Osteocyte (in vitro differentiated cells): ENCODE results near the gene TBX21. TPM values are rescaled to one million over a fixed set of nuclear protein-coding genes. Genes with fewer than 3 reads are reported as not detected.

Experiments used
- DNase-seq: peaks from one replicate; pipeline ENCODE4 v3.0.0; 2021; ENCODE audit warnings: mixed read lengths; ENCODE audit not compliant: unreplicated experiment; ENCODE audit errors: extremely low spot score
- H3K27ac Mint-ChIP-seq: one replicate; pipeline ENCODE4 v1.8.0; 2021; ENCODE audit warnings: mild to moderate bottlenecking, mixed read lengths; ENCODE audit not compliant: unreplicated experiment
- H3K27me3 Mint-ChIP-seq: one replicate; pipeline ENCODE4 v1.8.0; 2021; ENCODE audit warnings: mixed read lengths; ENCODE audit not compliant: unreplicated experiment
- H3K36me3 Mint-ChIP-seq: one replicate; pipeline ENCODE4 v1.8.0; 2021; ENCODE audit warnings: mixed read lengths; ENCODE audit not compliant: unreplicated experiment
- H3K4me1 Mint-ChIP-seq: one replicate; pipeline ENCODE4 v1.8.0; 2021; ENCODE audit warnings: mixed read lengths; ENCODE audit not compliant: unreplicated experiment
- H3K4me3 Mint-ChIP-seq: one replicate; pipeline ENCODE4 v1.8.0; 2021; ENCODE audit warnings: mild to moderate bottlenecking, moderate library complexity, mixed read lengths; ENCODE audit not compliant: unreplicated experiment
- H3K9me3 Mint-ChIP-seq: one replicate; pipeline ENCODE4 v1.8.0; 2021; ENCODE audit warnings: mixed read lengths; ENCODE audit not compliant: unreplicated experiment
- total RNA-seq: library from RNA; stranded (reverse); gene quantifications from 2 replicates; pipeline ENCODE4 v1.2.1, GENCODE V29; 2021
- TF ChIP-seq, protein P1 (sequence below): fragments of 200-600 bp; sonication (generic); IDR thresholded peaks from 2 replicates; pipeline ENCODE4 v1.5.0; 2021; ENCODE audit warnings: antibody characterized with exemption, mild to moderate bottlenecking, moderate library complexity

The TBX21 gene
- total RNA-seq, 1 donor from 2014 or later: not detected

DNA sequence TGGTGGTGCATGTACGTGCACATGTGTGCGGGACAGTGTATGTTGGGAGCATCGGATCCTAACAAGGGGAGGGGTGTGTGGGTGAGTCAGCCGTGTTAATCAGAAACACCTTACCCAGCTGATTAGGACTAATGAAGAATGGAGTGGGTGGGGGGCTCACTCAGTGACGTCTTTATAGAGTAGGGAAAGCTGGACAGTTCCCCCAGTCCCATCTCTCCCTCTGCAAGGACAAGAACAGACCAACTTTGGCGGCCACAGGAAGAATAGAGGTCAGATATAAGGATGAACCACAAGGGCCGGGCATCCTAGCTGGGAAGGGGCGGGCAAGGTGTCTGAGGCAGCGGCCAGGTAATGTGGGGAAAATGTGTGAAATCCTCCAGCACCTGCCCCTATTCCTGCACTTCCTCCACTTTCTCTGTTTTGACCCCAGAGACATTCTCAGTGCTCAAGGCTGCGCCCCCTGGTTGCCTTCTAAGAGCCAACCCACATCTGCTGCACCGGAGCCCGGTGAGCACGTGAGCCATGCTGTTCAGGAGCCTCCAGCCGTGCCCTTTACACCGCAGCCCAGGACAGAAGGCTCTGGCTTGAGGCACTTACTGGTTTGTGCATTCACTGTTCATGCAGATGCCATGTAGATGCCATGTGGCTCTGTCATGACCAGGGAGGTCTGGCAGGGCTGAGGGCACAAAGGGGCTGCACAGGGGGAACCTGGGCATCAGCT, 18.9 kb upstream of the TBX21 start:
- Mint-ChIP-seq H3K27me3 (peaks cover 46% of the 10 kb centered on the region), H3K9me3 (no peaks in the 10 kb centered on the region), H3K4me3 (no peak overlapping the region), H3K27ac (no peak overlapping the region), H3K4me1 (peaks cover 9% of the 10 kb centered on the region), H3K36me3 (peaks cover 16% of the 10 kb centered on the region)
- DNase-seq: no peak
- TF ChIP-seq, protein P1, sequence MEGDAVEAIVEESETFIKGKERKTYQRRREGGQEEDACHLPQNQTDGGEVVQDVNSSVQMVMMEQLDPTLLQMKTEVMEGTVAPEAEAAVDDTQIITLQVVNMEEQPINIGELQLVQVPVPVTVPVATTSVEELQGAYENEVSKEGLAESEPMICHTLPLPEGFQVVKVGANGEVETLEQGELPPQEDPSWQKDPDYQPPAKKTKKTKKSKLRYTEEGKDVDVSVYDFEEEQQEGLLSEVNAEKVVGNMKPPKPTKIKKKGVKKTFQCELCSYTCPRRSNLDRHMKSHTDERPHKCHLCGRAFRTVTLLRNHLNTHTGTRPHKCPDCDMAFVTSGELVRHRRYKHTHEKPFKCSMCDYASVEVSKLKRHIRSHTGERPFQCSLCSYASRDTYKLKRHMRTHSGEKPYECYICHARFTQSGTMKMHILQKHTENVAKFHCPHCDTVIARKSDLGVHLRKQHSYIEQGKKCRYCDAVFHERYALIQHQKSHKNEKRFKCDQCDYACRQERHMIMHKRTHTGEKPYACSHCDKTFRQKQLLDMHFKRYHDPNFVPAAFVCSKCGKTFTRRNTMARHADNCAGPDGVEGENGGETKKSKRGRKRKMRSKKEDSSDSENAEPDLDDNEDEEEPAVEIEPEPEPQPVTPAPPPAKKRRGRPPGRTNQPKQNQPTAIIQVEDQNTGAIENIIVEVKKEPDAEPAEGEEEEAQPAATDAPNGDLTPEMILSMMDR: no peak

DNA sequence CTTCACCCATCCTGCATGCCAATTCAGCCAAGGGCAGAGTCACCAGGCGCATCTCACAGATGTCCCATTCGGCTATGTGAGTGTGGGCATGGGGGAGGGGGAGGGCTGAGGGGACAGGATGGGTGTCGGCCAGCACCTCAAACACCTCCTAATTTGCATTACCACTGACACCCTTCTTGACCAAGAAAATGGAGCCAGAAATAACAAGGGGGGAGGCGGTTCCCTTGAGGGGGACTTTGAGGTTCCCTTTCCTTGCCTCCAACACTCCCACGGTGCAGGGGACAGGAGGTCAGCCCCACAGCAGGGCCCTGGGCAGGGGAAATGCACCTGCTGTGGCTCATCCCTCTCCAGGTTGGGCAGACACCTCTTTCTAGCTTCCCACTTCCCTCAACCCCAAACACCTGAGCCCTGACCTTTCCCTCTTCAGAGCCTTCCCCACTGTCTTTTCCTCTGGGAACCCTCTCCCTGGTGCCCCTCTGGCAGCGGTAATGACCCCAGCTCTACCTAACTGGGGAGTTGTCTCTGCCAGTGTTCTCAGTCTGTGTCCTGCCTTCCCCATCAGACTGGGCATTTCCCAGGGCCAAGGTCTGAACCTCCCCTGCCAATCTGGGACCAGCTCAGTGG, 18.2 kb upstream of the TBX21 start:
- Mint-ChIP-seq H3K36me3 (peaks cover 10% of the 10 kb centered on the region), H3K27me3 (peaks cover 49% of the 10 kb centered on the region), H3K4me1 (peaks cover 15% of the 10 kb centered on the region), H3K9me3 (no peaks in the 10 kb centered on the region), H3K4me3 (no peak overlapping the region), H3K27ac (no peak overlapping the region)
- TF ChIP-seq, protein P1: no peak
- DNase-seq: no peak

DNA sequence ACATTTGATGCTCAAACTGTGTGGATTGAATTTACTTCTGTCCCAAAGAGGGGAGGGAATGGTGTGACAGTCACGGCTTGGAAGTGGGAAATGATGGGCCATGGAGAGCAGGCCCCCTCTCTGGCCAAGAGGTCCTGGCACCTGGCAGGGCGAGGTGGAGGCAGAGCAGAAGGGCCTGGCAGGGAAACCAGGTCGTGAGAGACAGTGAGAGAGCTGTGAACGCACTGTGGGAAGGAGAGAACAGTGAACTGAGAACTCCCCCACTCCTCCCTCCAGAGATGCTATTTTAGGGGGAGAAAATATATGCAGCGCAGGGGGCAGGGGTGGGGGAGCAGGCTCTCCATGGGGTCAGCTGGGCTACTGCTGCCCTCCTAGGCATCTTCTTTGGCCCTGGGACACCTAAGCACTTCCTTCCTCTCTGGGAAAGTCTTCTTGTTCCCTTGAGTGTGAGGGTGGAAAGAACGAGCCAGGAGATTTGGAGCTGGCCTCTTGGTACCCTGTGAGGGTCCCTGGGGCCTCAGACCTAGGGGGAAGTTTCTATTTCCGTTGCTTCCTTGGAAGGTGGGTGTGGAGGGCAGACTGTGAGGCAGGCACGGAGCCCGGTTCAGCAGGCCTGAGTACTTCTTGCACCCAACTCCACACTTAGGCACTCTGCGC, 17.2 kb upstream of the TBX21 start:
- peaks cover 24% of the 10 kb centered on the region for H3K4me1 Mint-ChIP-seq
- no peak overlapping the region for H3K4me3 Mint-ChIP-seq
- TF ChIP-seq, protein P1: no peak
- H3K27me3 Mint-ChIP-seq: peaks cover 49% of the 10 kb centered on the region
- H3K27ac Mint-ChIP-seq: no peak overlapping the region
- DNase-seq: no peak
- peaks cover 5% of the 10 kb centered on the region for H3K36me3 Mint-ChIP-seq
- no peaks in the 10 kb centered on the region for H3K9me3 Mint-ChIP-seq

DNA sequence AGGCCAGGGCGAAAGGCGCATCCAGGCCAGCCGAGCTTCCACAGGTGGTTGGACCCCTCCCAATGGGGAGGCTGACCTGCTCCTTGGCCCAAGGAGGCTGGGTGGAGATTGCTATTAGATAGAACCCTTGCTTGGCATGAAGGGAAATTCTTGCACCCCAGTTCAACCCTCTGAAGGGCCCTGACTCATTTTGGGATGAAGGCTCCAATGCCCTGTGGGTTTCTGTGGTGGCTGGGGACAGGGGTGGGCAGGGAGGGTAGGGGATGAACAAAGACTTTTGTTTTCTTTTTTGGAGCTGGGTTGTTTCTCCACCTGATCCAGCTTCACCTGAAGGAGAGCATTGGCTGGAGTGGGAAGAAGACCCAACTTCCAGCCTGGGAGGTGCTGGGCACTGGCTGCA, 16.7 kb upstream of the TBX21 start:
- H3K4me1 Mint-ChIP-seq: peaks cover 29% of the 10 kb centered on the region
- TF ChIP-seq, protein P1: no peak
- H3K27me3 Mint-ChIP-seq: peaks cover 49% of the 10 kb centered on the region

DNA sequence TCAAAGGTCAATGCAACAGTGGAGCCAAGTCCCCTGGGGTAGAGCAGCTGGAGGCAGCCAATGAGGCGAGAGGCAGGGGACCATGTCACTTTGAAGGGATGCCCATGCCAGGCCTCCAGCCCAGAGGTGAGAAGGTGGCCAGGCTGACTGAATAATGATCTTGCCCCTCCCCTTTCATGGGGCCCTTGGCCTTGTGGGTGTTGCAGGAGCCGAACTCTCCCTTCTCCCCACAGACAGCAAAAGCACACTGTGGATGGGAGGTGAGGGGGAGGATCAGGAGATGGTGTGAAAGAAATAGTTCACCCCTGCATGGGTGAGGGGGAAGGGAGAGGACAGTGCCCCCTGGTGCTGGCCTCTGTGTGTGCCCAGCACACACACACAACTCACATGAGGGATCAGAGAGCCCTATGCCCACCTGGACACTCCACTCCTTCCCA, 15.8 kb upstream of the TBX21 start:
- Mint-ChIP-seq H3K36me3 (no peaks in the 10 kb centered on the region), H3K4me1 (peaks cover 30% of the 10 kb centered on the region), H3K27ac (no peak overlapping the region), H3K27me3 (peaks cover 45% of the 10 kb centered on the region), H3K4me3 (no peak overlapping the region), H3K9me3 (no peaks in the 10 kb centered on the region)
- DNase-seq: no peak
- TF ChIP-seq, protein P1: peak; percentile 39

More for the DNA sequence above, 16.7 kb upstream of the TBX21 start:
- H3K4me3 Mint-ChIP-seq: no peak overlapping the region
- no peak for DNase-seq
- H3K36me3 Mint-ChIP-seq: peaks cover 5% of the 10 kb centered on the region
- H3K27ac Mint-ChIP-seq: no peak overlapping the region
- no peaks in the 10 kb centered on the region for H3K9me3 Mint-ChIP-seq
